Measurements from ENCODE around the gene NEU1.
A peak's percentile ranks its signal among the peaks of the same experiment; 100 is the strongest.

The NEU1 gene

DNA sequence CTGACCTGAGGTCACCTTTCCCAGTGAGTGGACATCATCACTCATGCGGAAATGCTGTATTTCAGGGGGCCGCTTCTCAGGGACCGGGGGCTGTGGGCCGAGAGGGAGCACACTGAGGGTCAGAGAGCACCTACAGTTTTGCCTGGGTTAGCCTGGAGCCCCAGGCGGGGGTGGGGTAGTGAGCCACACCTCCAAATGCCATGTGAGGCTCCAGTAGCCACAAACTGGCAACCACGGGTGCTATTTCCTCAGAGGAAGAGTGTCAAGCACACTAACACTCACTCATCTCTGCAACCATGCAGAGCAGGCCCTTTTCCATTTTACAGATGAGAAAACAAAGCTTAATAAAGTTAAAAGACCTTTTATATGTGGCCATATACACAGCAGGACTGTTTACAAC, 30.2 kb upstream of the NEU1 start:
- DNase-seq: no peak

DNA sequence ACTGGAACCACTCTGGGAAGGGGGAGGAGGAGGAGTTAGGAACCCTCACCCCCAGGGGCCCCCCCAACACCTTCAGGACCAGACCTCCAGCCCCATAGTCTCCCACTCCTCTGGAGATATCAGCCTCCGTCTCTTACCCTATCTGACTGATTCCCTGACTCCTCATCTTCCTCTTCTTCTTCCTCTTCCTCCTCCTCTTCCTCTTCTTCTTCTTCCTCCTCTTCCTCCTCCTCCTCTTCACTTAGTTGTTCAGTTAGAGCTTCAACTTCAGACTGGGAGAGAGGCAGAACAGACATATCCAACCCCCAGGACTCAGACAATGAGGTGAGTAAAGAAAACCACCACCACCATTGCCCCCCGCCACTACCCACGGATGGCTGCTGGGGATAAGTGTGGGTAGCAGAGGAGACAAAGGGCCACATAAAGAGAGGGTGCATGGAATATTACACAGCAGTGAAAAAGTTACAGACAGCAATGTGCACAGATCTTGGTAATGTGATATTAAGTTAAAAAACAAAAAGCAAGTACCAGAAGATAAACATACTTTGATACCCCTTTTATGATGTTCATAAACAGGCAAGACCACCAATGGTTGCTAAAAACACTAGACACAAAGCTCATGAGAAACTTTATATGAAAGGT, 26.8 kb upstream of the NEU1 start:
- no peak for DNase-seq

DNA sequence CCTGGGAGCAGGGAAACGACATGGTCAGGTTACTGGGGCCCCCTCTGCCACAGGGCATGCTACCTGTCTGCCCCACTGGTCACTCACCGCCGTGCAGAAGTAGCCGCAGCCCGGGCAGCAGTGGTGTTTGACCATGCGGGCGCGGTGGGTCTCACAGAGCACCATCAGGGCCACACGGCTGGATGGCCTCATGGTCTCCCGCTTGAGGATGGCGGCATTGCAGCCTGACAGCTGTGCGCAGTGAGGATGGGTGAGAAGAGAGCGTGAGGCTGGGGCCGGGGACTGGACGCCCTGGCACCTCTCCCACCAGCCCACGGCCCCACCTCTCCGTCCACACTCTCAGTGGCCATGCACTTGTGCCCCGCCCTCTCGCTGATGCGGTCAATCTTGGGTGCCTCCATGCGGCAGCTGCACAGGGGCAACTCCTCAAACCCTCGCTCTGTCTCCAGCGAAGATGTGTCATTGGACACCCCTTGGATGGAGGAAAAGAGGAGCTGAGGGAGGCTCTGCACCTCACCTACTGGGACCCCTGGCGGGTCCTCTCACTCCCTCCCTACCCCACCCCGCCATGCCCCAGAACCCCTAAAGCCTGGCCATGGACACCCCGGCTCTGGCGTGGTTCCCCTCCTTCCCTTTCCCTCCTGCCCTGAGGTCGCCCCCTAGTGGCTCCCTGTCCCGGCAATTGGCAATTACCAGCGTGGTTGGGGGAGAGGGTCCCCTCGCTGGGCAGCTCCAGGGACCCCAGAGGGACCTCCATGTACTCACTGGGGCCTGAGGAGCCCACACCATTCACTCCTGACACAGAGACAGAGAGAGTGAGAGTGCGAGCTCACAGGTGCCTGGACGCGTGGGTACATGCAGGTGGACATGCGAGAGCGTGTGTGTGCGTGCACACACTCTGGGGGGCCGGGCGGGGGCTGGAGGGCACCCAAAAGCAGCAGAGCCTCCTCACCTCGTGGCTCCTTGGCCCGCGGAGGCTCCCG, 25.9 kb upstream of the NEU1 start:
- peak; percentile 68 for DNase-seq

DNA sequence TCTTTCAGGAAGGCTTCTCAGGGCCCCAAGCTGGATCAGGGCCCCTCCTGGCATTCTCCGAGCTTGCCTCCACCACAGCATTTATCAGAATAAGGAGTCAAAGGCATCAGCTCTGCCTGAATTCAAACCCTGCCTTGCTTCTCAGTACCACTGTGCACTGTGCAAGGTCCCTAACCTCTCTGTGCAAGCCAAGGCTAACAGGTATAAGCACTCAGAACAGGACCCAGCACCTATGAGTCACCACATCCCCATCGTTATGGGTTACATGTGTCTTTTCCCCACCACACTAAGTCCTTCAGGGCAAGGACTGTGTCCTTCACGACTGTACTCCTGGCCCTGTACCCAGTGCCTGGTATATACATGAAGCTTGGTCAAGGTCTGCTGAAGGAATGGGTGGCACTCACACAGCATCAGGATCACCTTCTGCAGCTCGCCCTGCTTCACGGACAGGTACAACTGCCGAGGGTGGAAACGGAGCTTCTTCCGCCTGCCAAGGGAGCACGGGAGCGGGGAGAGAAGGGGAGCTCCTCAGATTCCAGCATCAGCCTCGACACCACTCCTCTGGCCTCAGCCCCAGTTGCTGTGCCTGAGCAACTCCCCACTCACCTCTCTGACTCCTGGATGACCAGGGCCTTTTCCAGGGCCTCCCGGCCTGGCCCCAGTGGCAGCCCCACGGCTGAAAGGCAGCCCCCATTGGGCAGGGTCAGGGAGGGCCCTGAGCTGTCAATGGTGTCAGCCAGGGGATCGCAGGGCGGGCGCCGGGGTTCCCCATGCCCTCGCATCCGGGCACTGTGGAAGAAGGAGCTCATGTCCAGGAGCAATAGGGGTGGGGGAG, 24.8 kb upstream of the NEU1 start:
- DNase-seq: no peak

DNA sequence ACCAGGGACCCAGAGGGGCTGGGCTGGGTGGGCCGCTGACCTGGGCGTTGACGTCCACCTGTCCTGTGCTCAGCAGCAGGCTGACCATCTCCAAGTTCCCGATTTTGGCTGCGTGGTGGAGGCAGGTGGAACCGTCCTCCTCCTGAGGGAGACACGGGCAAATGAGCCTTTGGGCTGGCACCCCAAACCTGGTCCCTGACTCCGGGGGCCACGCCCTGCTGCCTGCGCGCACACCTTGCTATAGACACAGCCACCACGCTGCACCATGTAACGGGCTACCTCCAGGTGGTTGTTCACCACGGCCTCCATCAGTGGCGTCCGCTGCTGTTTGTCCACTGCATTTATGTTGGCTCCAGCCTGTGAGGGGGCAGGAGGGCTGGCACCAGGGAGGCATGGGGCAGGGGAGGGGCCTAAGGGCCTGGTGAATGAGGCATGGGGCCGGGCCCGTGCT, 23.9 kb upstream of the NEU1 start:
- DNase-seq: no peak

DNA sequence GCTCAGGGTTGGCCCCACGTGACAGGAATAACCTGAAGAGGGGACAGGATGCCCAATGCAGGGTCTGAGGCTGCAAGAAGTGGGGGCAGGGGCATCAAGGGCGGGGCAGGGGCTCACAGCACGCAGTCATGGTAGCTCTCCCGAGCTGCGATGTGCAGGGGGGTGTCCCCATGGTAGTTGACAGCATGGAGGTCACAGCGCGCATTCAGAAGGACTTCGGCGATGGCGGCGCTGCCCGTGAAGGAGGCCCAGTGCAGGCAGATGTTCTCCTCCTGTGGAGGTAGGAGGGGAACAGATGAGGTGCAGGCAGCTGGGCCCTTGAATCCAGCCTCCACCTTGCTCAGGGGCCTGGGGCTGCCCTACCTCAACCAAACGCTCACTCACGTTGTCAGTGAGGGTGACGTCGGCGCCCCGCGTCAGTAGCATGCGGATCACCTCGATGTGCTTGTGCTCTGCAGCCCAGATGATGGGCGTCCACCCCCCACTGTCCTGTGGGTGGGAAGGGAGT, 22.0 kb upstream of the NEU1 start:
- DNase-seq: no peak

DNA sequence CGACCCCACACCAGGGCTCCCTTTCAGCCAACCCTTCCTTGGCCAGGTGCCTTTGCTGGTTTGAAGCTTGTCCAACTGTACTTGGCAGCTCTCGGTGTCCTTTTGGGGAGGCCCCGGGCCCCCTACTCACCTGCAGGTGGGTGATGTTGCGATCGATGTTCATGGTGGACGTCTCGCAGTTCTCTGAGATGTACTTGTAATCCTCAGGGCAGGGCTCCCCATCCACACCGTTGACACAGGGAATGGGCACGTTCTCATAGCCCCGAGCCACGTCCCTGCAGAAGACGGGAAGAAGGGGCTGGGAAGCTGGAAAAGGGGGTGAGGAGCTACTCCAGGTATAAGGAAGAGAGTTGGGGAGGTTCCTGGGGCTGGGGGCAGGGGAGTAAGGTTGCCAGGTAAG, 21.1 kb upstream of the NEU1 start:
- DNase-seq: no peak

DNA sequence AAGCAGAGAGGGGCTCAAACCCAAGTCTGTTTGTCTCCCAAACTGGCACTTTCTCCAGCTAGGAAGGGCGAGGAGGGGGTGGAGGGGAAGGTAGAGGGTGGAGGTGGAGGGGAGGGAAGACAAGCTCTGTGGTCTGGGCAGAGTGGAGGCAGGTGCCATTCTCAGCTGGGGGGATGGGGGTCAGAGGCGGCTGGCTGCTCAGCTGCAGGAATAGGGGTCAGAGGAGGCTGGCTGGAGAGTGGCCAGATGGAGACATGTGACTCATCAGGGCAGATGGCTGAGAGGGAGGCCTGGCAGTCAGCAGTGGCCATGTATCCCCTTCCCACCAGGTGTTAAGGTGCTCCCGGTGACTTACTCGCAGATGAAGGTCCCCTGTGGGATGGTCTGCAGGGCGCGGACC, 19.7 kb upstream of the NEU1 start:
- DNase-seq: no peak

DNA sequence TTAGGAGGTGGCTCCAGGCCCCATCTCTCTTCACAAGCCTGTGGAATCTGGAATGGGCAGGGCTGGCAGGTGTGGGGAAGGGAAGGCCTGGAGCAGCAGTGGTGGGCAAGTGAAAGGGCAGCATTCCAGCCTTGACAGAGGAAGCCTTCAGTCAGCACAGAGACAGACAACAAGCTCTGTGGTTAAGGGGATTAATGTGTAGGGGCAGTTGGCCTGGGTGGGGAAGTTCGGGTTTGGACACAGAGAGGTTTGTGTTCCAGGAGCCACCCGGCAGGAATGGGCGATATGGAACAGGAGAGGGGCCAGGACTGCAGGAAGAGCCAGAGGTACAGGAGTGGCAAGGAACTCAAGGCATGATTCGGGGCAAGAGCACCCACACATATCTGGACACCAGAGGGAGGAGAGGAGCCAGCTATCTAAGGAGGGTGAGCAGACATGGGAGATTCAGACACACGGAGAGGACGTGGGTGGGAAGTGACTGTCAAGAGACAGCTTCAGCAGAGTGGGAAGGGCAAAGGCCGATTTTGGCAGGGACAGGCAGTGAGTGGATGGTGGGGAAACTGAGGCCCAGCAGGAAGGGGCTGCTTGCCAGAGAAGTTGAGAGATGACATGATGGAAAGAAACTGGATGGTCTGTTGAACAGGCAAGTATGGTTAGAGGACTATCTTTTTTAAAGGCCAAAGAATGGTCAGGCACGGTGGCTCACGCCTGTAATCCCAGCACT, 18.7 kb upstream of the NEU1 start:
- DNase-seq: no peak

DNA sequence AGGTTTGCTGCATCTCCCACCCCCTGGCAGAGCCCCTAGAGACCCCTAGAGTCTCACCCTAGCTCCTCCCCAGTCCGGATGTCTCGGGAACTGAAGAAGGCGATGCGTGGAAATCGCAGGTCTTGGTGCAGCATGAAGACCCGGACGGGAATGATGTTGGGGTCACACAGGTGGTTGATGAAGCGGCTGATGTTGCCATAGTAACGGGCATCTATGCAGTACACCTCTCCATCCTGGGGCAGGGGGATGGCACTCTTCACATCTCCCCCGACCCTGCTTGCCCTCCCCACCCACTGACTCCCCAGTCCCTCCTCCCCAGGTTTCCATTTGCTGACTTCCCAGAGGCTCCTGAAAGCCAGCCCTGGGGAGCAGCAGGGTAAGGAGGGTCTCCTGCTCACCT, 18.0 kb upstream of the NEU1 start:
- no peak for DNase-seq

DNA sequence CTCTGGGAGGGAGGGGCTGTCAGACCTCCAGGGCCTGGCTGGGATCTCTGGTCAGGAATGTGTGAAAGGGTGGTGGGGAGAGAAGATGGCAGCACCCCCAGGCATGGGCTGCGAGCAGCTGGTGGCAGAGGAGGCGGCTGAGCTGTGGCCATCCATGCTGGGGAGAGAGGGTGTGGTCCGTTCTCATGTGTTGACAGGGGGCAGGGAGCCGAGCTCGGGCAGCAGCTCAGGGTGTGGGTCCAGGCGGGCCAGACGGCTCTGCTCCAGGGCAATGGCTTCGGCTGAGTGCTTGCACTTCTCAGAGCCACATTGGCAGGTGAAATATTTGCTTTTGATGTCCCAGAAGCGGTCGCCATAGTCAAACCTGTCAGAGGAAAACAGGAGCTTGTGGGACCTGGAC, 17.3 kb upstream of the NEU1 start:
- DNase-seq: no peak

DNA sequence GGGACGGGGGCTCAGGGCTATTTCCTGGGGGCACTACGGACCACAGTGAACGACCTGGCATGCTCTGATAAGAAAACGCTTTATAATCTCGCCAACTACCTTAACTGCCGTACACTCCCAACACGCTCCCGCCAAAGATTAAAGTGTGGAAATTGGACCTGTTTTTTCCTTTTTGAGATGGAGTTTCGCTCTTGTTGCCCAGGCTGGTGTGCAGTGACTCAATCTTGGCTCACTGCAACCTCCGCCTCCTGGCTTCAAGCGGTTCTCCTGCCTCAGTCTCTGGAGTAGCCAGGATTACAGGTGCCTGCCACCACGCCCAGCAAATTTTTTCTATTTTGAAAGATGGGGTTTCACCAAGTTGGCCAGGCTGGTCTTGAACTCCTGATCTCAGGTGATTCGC, 16.5 kb upstream of the NEU1 start:
- no peak for DNase-seq

DNA sequence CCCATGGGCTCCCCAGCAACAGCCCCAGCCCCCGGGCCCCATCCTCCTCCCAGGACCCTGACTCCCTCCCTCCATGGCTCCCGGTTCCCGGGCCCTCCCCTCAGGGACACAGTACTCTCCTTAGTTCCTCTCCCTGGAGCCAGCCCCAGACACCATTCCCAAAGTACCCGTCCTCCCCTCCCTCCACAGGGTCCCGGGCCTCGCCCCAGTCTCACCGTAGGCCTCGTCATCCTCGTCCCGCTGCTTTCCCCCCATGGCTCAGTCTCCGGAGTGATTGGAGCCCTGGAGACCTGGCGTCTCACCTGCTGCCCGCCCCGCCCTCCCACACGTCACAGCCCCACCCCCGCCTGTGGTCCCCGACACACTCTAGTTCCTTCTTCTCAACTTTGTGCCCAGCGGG, 16.1 kb upstream of the NEU1 start, which contains the start of gene SLC44A4:
SLC44A4 (minus strand) TSS at position 272 of the 400 bp plus-strand sequence; CDS start at position 255, 17 bp downstream.
- DNase-seq: no peak

DNA sequence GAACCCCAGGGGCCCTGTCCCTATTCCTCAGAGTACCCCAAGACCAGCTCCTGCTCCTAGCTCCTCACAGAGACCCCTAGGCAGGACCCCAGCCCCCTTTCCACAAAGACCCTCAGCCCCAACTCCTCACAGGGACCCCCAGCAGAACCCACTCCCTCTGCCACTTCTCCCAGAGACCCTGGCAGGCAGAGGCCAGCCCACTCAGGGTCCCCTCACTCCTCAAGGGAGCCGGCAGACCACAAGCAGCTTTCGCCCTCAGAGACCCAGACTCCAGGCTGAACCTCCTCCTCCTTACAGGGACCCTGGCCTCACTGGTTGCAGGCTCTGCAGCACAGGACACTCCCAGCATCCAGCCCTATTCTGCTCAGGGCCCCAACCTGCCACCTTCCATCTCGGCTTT, 15.6 kb upstream of the NEU1 start:
- no peak for DNase-seq

DNA sequence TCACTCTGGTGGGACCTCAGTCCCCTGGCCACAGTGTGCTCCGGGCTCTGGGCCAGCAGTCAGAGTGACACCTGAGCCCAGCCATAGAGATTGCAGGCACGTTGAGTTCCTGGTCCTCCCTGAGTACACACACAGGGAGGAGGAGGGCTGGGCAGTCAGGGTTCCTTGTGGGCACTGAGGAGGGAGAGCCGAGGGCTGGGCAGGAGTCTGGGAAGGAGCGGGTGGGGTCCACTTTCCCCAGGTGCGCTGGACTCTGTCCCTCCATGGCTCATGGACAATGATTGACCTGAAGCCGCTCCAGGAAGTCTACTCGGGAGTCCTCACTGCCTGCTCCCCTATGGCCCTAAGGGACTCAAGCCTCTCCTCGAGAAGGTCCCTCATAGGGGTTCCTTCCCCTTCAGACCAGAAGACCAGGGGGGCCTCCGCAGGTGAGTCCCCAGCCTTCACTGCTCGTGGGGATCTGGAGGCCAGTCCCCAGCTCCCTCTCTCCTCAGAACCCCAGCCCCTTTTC, 15.1 kb upstream of the NEU1 start:
- no peak for DNase-seq

DNA sequence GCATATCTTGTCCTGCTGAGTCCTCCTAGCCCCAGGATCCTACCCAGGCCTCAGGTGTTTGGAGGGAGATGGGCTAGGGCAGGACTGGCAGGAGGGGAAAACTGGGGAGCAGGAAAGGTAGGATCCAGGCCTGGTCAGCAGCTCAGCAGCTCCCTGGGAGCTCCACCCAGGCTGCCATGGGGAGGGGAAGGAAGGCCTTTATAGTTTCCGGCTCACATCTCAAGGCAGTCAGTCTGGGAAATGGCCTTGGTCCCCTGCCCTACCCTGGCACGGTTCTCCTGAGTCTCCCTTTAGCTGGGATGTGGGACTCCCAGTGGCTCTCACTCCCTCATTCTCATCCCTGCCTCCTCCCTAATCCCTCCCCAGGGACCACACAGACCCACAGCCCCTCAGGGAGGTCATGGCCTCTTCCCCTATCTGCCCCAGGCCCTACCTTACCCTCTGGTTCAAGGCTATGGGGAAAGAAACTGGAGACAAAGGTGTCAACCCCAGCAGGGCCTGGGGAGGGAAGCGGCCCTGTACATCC, 14.6 kb upstream of the NEU1 start:
- no peak for DNase-seq

DNA sequence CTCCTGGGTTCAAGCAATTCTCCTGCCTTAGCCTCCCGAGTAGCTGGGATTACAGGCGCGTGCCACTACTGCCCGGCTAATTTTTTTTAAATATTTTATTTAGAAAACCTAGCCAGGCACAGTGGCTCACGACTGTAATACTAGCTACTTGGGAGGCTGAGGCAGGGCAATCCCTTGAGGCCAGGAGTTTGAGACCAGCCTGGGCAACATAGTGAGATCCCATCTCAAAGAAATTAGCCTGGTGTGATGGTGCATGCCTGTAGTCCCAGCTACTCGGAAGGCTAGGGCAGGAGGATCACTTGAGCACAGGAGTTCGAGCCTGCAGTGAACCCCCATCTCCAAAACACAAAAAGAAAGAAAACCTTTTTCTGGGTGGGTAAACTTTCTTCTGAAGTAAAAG, 13.7 kb upstream of the NEU1 start:
- DNase-seq: no peak

DNA sequence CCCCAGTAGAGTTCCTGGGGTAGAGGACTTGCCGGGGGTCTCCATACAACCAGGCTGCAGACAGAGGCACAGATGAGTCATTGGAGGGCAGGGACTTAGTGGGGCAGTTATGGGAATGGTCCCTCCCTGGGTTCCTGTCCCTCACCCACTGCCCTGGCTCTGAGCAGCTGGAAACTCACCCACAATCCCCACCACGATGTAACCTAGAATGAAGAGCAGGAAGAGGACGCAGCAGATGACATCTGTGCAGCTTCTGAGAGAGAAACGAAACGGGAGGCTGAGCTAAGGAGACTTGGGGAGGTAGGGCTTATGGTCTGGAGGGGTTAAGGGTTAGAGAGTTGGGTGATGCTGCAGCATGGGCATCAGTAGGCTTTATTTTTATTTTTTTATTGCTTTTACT, 13.3 kb upstream of the NEU1 start:
- no peak for DNase-seq

DNA sequence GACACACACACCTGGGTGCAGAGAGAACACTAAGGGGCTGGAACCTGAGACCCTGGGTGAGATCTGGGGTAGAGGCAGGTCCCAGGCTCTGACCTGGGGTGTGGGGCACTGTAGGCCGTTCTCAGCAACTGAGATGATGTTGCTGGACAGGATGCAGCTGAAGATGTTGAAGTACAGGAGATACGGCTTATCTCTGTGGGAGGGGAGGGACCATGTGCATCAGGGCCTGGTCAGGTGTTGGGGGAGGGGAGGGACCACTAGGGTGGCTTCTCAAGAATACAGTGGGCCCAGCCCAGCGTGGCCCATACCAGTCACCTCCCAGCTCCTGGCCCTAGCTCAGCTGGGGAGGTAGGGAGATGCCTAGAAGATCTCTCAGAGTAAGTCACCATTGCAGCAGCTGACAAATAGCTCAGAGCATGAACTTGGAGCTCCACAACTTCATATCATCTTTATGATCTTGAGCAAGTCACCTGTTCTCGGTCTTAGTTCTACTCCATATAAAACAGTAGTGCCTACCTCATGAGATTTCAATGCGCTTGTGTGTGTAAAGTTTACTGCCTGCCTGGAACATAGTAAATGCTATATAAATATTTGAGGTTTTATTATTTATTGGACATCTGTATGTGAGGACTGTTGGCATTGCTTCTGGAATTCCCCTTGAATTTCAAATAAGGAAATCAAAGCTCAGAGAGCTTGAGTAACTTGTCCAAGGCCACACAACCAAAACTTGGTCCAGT, 12.4 kb upstream of the NEU1 start:
- DNase-seq: no peak

DNA sequence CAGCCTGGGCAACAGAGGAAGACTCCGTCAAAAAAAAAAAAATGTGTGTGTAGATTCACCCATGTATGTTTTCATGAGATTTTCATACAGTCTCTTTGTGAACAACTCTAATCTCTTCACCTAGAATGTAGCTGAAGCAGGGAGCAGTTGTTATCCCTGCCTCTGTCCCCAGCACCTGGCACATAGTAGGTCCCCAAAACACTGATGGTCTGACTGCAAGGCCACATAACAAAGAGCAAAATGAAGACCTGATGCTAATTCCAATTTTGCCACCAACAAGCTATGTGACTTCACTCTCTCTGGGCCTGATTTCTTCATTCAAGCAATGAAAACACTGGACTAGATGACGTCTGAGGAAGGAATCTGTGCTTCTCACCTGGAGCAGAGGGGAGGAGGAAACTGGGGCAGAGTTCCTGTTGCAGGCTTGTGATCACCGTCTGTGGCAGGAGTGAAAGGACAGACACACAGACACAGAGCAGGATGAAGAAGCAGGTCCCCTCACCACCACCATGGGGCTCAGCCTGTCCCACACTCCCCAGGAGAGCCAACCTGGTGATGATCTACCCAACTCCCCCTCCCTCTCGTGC, 11.6 kb upstream of the NEU1 start:
- DNase-seq: no peak

Measured in activated CD4-positive, CD25-positive, alpha-beta regulatory T cell treated with anti-CD3 and anti-CD28 coated beads, Interleukin-2, amount 50 U/mL, for 72 hours (primary cell).